K562 (cell line): ENCODE data around the gene CPED1. TPM values are rescaled to one million over a fixed set of nuclear protein-coding genes. Genes with fewer than 3 reads are reported as not detected.

Experiments used
- EP300 ChIP-seq: IDR thresholded peaks from 2 replicates; pipeline ENCODE4 v1.6.1; 2012; ENCODE audit warnings: low read length, improper control_type of control experiment
- HNRNPL ChIP-seq: fragments of 200-400 bp; formaldehyde crosslinking; IDR thresholded peaks from 2 replicates; pipeline ENCODE4 v1.6.1; 2017; ENCODE audit warnings: low read depth, mild to moderate bottlenecking, low read length
- SOX6 ChIP-seq: fragments of 450-650 bp; IDR thresholded peaks from 2 replicates; pipeline ENCODE4 v1.6.1; 2014; ENCODE audit warnings: mild to moderate bottlenecking
- TRIM28 ChIP-seq: fragments of 450-650 bp; IDR thresholded peaks from 2 replicates; pipeline ENCODE4 v1.6.1; 2017
- polyA plus RNA-seq, 8 experiments: library from polyadenylated mRNA; depleted of rRNA in 4 of 8; stranded (reverse) in 5 of 8; unstranded in 3 of 8; fragments of >200 nt; fragmentation: Nextera tagmentation in 2 of 8; fragmentation: Illumina TruSeq in 1 of 8; extraction: Ambion mirVana in 2 of 8; extraction: Trizol in 1 of 8; gene quantifications; 2 replicates each; pipeline versions ENCODE4 v1.2.1 to v1.2.3, GENCODE V29; 2011 to 2014; ENCODE audit warnings: inconsistent platforms in 1 of 8, missing spikeins in 1 of 8
- total RNA-seq, 7 experiments: library from RNA; depleted of rRNA in 6 of 7; stranded (reverse); fragments of >200 nt in 6 of 7; fragmentation: Illumina TruSeq in 2 of 7; extraction: Trizol in 2 of 7; gene quantifications; 2 replicates each; pipeline versions ENCODE4 v1.2.1 to v1.2.3, GENCODE V29; 2011 to 2021; ENCODE audit warnings: low replicate concordance in 1 of 7
- TF ChIP-seq, protein P1 (sequence below): fragments of 450-650 bp; IDR thresholded peaks from 2 replicates; pipeline ENCODE4 v1.6.1; 2016; ENCODE audit warnings: mild to moderate bottlenecking, moderate library complexity
- TF ChIP-seq, protein P2 (sequence below): fragments of 250-450 bp; sonication (Bioruptor Pico); IDR thresholded peaks from 2 replicates; pipeline ENCODE4 v1.5.0; 2021; ENCODE audit warnings: mild to moderate bottlenecking, moderate library complexity
- TF ChIP-seq, protein P3 (sequence below): fragments of 450-650 bp; IDR thresholded peaks from 2 replicates; pipeline ENCODE4 v1.6.1; 2016; ENCODE audit warnings: antibody characterized with exemption
- TF ChIP-seq, protein P4 (sequence below), 2 experiments: IDR thresholded peaks; 2 replicates each; pipeline ENCODE4 v1.6.1; 2011; ENCODE audit warnings: borderline replicate concordance in 1 of 2, control low read depth in 1 of 2, low read depth in 1 of 2, low read length in 1 of 2, mild to moderate bottlenecking in 1 of 2, mixed read lengths in 1 of 2, moderate library complexity in 1 of 2; ENCODE audit not compliant: insufficient read depth in 1 of 2, insufficient read length in 1 of 2, poor library complexity in 1 of 2, severe bottlenecking in 1 of 2; ENCODE audit errors: extremely low read depth in 1 of 2

CPED1 gene
- total and polyA plus RNA-seq, 9 of the 15 experiments (the other 6 are each of a cell fraction or from before 2014, with no cell fraction given) = 195 to 393 (median 290) TPM

DNA sequence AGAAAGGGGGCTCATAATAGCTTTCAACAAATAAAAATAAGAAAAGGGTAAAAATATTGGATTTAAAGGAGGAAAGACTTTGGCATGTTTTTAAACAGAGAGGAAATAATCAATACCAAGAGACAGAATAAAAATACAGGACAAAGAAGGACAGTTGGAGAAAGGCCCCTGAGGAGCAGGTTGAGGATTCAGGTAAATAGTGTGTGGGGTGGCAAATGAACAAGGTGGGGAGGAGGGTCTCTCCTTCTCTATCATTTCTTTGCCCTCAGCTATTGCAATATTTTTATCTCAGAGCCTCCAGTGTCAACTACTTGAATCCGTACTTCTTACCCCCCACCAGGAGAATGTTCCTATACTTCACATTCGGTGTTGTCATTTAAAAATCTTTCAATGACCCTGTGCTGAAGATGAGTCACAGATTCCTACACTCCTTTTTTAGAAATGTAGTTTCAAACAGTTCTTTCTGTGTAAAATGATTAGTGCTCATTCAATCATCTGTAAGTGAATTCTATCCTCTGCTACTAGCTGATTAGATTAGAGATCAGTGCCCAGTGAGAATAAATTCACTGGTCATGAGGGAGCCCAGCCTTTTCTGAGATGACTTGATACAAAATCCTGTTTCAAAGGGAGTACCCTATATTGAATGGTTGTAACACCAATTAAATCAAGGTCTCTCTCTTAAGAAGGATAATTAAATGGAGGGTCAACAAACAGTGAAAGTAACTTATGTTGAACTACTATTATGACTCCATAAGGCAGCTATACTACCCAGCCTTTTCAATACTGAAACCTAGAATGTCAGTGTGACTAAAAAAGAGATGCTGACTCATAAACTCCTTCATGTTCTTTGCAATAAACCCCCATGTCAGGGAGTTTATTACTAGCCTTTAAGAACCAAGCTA lies 289.9 kb downstream of the CPED1 start (continued):
- TF ChIP-seq, protein P1, sequence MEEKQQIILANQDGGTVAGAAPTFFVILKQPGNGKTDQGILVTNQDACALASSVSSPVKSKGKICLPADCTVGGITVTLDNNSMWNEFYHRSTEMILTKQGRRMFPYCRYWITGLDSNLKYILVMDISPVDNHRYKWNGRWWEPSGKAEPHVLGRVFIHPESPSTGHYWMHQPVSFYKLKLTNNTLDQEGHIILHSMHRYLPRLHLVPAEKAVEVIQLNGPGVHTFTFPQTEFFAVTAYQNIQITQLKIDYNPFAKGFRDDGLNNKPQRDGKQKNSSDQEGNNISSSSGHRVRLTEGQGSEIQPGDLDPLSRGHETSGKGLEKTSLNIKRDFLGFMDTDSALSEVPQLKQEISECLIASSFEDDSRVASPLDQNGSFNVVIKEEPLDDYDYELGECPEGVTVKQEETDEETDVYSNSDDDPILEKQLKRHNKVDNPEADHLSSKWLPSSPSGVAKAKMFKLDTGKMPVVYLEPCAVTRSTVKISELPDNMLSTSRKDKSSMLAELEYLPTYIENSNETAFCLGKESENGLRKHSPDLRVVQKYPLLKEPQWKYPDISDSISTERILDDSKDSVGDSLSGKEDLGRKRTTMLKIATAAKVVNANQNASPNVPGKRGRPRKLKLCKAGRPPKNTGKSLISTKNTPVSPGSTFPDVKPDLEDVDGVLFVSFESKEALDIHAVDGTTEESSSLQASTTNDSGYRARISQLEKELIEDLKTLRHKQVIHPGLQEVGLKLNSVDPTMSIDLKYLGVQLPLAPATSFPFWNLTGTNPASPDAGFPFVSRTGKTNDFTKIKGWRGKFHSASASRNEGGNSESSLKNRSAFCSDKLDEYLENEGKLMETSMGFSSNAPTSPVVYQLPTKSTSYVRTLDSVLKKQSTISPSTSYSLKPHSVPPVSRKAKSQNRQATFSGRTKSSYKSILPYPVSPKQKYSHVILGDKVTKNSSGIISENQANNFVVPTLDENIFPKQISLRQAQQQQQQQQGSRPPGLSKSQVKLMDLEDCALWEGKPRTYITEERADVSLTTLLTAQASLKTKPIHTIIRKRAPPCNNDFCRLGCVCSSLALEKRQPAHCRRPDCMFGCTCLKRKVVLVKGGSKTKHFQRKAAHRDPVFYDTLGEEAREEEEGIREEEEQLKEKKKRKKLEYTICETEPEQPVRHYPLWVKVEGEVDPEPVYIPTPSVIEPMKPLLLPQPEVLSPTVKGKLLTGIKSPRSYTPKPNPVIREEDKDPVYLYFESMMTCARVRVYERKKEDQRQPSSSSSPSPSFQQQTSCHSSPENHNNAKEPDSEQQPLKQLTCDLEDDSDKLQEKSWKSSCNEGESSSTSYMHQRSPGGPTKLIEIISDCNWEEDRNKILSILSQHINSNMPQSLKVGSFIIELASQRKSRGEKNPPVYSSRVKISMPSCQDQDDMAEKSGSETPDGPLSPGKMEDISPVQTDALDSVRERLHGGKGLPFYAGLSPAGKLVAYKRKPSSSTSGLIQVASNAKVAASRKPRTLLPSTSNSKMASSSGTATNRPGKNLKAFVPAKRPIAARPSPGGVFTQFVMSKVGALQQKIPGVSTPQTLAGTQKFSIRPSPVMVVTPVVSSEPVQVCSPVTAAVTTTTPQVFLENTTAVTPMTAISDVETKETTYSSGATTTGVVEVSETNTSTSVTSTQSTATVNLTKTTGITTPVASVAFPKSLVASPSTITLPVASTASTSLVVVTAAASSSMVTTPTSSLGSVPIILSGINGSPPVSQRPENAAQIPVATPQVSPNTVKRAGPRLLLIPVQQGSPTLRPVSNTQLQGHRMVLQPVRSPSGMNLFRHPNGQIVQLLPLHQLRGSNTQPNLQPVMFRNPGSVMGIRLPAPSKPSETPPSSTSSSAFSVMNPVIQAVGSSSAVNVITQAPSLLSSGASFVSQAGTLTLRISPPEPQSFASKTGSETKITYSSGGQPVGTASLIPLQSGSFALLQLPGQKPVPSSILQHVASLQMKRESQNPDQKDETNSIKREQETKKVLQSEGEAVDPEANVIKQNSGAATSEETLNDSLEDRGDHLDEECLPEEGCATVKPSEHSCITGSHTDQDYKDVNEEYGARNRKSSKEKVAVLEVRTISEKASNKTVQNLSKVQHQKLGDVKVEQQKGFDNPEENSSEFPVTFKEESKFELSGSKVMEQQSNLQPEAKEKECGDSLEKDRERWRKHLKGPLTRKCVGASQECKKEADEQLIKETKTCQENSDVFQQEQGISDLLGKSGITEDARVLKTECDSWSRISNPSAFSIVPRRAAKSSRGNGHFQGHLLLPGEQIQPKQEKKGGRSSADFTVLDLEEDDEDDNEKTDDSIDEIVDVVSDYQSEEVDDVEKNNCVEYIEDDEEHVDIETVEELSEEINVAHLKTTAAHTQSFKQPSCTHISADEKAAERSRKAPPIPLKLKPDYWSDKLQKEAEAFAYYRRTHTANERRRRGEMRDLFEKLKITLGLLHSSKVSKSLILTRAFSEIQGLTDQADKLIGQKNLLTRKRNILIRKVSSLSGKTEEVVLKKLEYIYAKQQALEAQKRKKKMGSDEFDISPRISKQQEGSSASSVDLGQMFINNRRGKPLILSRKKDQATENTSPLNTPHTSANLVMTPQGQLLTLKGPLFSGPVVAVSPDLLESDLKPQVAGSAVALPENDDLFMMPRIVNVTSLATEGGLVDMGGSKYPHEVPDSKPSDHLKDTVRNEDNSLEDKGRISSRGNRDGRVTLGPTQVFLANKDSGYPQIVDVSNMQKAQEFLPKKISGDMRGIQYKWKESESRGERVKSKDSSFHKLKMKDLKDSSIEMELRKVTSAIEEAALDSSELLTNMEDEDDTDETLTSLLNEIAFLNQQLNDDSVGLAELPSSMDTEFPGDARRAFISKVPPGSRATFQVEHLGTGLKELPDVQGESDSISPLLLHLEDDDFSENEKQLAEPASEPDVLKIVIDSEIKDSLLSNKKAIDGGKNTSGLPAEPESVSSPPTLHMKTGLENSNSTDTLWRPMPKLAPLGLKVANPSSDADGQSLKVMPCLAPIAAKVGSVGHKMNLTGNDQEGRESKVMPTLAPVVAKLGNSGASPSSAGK = no peak
- TF ChIP-seq HNRNPL = no peak
- TF ChIP-seq SOX6 = peak; percentile 34; the same call in 1 of the 2 replicates
- TF ChIP-seq, protein P2, sequence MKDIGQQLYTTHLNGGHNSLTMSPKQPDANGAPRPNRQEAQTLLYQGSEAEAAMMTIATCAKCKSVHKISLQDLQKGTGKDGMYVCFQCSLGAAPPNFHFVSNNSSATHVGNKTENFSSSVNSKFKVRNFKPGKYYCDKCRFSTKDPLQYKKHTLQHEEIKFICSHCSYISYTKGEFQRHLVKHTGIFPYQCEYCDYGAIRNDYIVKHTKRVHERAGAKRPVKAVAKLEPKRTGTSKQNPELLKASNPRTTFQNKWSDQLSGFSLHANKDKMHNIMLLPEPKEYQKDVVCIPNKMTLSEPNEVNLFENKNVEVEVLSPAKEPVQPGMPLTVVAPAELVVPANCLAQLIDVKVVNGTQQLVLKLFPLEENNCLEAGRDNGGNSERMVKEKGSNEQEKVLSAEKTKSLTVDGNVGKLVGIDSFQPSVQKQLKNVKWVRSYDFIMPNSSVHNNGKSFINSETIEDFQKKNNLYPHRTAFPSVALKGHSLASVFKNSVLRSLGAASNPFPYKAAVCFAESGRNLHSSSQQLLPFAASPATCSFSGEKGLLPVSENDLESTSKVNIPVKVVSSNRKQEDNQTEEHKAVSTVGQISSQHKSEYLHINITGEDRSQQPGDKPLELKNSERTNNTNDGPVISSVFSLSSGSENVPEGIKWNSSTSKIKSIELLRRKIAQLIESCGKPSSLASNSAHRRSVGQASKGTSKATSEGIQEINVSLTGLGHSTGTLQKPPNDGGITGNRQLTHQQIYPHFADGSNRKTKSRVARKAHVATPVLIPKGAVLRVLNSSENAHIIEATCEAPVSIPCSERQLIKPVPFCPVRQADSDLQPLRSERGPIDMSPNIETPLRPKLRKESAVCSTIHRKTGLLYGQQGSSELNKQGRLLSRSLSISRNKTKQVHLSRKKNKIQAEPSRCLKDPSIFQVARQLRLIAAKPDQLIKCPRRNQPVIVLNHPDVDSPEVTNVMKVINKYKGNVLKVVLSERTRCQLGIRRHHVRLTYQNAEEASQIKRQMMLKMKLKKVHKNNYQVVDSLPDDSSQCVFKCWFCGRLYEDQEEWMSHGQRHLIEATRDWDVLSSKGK = no peak
- TF ChIP-seq, protein P3, sequence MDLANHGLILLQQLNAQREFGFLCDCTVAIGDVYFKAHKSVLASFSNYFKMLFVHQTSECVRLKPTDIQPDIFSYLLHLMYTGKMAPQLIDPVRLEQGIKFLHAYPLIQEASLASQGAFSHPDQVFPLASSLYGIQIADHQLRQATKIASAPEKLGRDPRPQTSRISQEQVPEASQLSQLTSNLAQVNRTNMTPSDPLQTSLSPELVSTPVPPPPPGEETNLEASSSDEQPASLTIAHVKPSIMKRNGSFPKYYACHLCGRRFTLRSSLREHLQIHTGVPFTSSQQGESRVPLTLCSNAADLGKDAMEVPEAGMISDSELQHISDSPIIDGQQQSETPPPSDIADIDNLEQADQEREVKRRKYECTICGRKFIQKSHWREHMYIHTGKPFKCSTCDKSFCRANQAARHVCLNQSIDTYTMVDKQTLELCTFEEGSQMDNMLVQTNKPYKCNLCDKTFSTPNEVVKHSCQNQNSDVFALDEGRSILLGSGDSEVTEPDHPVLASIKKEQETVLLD = no peak
- TF ChIP-seq TRIM28 = no peak
- TF ChIP-seq, protein P4, sequence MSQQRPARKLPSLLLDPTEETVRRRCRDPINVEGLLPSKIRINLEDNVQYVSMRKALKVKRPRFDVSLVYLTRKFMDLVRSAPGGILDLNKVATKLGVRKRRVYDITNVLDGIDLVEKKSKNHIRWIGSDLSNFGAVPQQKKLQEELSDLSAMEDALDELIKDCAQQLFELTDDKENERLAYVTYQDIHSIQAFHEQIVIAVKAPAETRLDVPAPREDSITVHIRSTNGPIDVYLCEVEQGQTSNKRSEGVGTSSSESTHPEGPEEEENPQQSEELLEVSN (IDR thresholded peaks at IDR 0.05; ENCODE audit: borderline replicate concordance in 1 of 2, extremely low read depth in 1 of 2, insufficient read depth in 1 of 2, insufficient read length in 1 of 2, low read depth in 1 of 2, low read length in 1 of 2, poor library complexity in 1 of 2, severe bottlenecking in 1 of 2) = no peak
- peak; percentile 81 for TF ChIP-seq EP300
